Ammon's horn (tissue), 1 donor: Measurements from ENCODE around the gene AGBL4.

Experiments
- DNase-seq: peaks from one replicate; pipeline ENCODE4 v3.0.0-alpha.2; 2016; ENCODE audit warnings: low spot score

Gene AGBL4

DNA sequence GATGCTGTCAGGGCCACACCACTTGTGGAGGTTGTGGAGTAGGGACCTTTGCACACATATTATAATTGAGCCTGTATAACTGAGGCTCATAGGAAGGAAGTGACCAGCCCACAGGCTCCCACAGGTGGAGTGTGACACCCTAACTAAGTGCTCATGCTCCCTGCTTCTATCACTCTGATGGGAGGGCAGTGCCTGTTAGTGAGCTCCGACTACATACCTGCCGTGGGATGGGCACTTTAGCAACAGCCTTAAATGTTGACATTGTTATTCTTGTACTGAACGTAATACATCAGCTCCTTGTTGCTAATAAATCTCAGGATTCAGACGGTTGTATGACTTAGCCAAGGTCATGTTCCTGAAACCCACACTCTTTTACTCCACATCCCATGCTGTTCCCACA, 1305.0 kb downstream of the AGBL4 start:
- DNase-seq, result no peak

DNA sequence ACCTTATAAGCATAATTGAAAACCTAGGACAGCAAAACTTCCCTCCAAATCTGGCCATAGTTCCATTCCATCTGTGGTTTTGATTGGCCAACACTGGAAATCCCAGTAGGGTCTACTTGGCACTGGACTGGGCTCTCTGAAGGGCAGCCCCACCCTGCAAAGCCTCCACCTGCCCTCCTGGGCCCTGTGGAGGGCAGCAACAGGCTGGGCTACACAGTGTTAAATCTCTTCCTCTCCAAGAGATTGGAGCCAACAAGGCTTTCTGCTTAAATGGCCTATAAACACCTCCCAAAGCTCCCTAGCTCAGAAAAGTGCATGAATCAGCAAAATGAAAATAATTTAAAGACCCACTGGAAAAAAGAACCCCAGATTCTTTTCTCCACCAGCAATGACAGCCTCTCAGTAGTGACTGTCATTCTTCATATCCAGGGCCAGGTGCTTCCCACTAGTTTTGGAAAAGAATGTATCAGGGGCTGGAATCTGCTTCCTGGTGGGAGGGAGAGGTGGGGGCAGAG, 1305.6 kb downstream of the AGBL4 start:
- DNase-seq, result no peak

DNA sequence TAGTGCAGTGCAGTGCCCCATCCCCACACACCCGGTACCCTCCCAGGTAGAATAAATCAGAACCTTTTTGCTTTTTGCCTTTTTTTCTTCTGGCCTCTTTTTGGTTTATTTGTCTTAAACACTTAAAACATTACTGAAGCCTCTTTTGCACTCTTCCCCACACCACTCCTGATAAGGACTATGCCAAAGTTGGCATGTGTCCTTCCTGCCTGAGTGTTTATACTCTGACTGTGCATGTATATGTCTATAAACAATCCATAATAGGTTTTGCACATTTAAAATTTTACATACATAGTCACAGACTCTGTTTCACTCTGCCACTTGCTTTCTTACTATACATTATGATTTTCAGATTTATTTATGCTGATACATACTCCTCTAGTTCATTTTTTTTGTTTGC, 1306.7 kb downstream of the AGBL4 start:
- no peak for DNase-seq

DNA sequence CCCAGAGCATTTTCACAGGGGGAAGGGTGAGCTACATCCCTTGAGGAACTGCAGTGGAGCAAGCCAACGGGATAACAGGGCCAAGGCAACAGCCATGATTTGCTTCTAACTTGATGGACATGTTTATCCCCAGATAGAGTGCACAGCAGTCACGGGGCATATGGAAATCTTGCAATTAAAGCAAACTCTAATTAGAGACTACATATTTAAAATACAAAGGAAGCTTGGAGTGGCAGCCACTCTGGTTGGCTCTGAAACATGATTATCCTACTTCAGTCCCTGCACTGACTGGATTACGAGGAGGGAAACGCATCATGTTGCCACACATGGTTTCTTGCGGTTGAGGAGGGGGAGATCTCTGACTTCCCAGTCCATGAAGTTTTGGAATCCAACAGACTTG, 1307.8 kb downstream of the AGBL4 start:
- DNase-seq, result no peak

DNA sequence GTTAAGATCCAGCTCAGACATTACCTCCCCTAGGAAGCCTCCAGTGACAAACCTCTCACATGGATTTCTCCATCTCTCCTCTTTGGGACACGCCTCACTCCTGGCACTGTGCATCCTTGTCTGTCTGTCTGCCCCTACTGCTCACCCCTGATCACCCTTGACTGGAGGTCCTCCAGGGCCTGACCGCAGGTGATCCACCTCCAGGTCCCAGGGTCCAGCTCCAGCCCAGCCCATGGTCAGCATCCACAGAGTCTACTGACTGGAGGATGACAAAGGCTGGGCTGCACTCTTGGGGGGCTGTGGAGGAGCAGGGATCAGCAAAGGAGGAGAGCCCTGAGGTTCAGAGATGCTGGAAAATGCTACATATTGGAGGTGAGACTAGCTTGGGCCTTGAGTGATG, 1312.8 kb downstream of the AGBL4 start:
- no peak for DNase-seq

DNA sequence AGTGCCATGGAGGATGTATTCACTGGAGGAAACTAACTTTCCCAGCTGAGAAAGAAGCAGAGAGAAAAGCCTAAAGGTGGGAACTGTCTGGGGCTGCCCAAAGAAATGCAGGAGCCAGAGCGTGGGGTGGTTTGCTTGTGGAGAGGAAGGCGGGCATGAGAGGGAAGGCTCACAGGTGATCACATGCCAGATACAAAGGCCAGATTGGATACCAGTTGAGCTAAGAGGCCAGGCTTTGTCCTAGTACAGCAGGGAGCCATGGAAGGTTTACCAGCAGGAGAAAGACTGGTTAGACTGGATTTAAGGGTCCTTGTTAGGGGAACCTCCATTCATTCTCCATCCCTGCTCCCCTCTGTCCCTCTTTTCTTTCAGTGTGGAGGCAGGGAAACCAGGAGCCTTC, 1313.4 kb downstream of the AGBL4 start:
- no peak for DNase-seq

DNA sequence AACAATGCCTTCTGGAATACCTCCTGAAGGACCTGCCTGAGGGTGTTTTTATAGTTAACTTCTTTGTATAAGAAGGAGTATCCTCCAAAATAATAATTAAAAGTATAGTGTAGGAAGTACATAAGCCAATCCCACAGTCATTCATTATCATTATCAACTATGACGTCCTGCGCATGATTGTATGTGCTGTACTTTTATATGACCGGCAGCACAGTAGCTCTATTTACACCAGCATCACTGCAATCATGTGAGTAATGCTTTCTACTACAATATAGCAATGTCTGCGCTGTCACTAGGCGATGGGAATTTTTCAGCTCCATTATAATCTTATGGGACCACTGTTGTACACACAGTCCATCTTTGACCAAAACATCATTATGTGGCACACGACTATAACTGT, 1319.0 kb downstream of the AGBL4 start:
- no peak for DNase-seq

DNA sequence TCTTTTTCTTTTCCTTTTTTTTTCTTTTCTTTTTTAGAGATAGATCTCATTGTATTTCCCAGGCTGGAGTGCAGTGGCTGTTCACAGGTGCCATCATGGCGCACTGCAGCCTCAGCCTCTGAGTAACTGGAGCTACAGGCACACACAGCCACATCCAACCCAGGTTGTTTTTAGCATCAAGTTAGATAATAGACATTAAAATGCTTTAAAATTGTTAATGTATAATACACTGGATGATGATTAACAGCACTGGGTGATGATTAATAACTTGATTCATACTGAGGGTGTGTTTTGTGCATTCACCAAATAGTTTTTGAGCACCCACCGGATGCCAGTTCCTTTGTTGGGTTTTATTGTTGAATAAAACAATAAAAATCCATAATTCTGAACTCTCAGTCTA, 1322.3 kb downstream of the AGBL4 start:
- DNase-seq, result no peak

DNA sequence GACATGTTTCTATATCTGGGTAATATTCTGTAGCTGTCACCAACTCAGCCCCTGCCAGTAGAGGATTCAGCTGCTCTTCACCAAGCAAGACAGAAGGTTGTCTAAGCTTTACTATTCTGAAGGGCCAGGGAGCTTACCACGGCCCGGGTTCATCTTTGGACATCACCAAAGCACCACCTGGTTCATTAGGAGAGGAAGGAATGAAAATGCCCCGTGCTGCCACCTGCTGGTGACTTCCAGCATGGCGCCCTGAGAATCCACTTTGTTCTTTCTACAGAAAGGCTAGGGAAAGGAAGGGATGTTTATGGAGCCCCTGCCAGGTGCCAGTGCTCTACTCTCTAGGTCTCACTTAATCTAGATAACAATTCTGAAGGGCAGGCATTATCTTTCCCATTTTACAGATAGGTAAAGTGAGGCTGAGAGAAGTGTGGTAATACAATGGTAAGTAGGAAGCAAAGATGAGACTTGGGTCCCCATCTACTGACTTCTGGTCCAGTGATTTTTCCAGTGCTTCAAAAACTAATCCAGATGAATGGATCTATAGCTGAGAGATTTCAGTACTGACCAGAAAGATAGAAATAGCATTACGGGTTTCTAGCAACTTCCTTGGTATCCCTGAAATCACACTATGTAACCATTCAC, 1326.6 kb downstream of the AGBL4 start:
- peak; percentile 56 for DNase-seq

DNA sequence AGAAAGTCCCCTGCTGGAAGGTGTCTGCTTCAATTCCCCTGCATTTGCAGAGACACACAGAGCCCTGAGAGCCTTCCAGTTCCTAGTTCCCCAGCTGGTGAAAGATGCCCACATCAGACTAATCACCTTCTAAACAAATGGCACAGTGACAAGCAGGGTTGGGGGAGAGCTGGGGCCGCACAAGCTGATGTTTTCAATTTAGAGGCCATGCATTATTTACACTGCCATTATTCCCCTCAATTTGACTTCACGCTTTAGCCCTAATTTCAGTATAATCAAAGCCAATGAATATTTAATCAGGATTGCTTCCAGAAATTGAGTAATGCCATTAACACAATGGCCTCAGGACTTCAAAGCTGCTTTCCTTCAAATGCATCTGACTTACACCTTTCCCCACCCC, 1328.6 kb downstream of the AGBL4 start:
- DNase-seq, result no peak

DNA sequence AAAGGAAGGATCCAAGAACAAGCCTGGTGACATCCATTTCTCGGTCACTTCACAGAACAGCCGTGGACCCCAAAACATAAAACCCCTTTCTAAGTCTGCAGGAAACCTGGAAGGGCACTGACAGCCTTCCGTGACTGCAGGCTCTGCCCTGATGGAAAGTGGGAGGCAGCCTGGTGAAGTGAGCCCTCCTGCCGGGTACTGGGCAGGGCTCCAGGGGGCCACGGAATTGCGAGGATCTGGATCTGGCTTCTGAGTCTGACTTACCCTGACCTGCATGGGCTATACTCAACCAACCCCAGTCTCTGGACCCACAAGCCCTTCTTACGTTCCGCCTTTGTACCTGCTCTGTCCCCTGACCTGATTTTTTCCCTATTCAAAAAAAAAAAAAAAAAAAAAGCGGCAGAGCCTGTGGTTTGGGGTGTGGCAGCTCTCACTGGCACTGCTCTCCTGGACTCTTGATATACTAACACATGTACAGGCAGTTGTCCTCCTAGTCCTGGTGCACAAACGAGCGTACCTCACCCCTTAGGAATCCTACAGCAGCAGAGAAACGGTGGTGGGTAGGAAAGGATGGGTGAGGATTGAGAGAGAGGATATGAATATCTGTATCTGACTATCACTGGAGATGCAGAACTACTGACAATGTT, 1330.0 kb downstream of the AGBL4 start:
- no peak for DNase-seq

DNA sequence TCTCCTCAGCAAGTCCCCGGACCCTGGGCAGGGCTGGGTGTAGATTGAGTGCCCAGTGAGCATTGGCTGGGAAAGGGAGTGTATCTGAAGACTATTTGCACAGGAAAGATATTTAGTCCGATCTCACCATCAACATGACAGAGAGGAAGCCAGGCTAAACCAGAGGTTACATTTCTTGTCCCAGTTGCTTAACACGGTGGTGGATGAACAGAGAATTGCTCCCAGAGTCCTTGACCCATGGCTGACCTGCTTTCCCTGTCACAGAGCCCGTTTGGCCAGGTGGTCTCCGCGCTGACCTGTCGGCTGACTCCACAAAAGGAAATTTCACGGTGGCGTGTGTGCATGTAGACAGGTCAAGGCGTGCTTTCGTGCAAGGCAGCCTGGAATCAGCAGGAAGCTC, 1330.6 kb downstream of the AGBL4 start:
- no peak for DNase-seq

DNA sequence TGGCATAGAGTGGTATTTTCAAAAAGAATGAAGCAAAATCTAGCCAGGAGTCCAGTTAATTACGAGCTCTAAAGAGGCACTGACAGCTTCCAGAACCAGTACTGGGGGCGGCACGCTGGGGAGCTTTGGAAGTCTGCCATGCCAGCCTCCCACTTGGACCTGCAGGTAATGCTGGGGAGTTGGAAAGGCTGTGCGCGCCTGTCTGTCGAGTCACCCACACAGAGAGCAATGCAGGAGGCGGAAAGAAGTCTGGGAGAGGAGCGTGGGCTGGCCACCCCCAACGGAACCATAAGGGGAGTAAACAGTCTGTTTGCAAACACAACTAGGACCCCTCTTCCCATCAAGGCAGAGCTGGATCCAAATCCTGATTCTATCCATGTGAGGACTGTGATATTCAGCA, 1331.5 kb downstream of the AGBL4 start:
- peak; percentile 14 for DNase-seq

DNA sequence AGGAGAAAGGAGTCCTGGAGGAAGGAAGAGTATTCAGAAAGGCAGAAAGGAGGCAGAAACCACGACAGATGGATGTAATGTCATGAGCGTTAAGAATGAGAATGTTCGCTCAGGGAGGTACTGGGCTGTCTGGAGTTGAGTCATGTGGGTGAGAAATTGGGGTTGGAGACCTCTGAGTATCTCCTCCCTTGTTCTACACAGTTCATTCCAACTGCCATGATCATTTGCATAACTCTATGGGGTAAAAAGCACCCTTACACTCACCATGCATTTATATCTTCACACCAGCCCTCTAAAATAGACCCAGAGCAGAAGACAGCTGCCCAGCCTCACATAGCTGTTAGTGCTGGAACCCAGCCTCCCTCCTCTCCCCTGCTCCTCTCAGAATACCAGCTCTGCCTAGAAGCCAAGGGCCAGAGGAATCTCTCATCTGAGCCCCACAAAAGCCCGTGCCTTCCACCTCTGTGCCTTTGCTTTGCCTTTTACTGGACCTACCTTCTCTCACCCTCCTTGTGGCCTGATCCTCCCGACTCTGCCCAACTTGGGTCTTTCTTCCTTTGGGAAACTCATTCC, 1332.2 kb downstream of the AGBL4 start:
- no peak for DNase-seq

DNA sequence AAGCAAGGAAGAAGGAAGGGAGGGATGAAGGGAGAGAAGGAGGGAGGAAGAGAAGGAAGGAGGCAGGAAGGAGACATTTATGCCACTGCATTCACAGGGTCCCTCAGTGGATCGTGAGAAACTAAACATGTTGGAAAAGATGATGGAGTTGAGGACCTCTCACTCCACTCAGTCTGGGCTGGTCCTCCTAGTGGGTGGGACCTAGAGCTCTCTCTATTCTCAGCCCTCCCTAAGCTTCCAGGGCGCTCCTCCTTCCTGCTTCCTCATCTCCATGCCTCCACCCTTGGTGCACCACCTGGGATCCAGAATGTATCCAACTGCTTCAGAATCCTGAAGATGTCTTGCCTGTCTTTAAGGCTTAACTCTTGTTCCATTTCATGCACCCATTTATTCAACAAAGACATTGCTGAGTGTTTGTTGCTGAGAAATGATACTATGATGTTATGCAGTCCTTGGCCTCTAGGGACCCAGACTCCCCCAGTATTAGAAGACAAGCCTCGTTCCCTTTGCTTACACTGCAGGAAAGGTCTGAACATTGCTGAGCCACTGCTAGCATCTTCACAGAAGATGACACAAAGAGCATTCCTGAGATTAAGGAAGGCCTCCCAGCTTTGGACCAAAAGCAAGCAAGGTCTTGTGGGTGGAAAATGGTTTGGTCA, 1335.5 kb downstream of the AGBL4 start:
- DNase-seq, result no peak

DNA sequence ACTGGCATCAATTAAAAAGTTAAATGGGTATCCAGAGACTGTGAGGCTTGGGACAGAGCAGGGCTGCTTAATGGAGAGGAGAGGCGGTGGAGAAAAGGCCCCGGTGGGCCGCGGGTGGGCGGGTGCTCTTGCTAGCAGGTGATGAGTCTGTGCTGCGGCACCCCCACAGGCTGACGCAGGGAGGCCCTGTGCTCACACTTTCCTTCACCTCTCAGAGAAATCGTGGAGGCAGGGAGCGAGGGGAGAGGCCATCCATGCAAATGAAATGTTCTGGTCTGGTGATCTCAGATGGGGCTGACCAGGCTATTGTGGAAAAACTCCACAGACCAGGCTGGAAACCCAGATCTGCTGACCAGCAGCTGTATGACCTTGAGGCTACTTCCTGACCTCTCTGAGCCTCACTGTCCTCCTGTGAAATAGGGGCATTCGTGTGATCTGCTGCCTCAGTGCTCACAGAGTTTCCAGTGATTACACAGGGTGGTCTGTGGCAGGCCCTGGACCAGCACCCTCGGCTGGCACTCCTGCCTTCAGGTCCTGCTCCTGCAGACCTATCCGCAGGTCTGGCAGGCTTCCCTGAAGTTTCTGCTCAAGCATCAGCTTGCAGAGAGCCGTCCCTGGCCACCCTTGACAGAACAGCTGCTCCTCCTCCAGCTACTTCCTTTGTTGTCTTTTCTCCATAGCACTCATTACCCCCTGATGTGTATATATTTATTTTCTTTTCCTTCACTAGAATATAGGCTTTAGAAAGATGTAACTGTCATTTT, 1336.3 kb downstream of the AGBL4 start:
- DNase-seq, result no peak

DNA sequence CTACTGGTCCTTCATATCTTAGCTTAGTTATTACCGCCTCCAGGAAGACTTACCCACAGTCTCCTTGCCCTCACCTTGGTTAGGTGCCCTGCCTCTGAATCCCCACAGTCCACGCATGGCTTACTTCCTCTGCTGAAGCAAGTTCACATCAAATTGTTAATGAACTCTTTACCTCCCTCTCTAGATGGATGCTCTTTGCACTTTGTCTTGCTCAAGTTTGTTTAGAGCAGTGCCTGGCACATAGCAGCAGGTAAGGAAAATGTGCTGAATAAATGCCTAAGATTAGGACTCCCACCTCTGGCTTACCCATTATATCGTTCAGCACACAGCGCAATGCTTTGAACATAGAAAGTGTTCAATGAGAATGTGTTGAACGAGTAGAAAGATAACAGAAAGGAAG, 1337.6 kb downstream of the AGBL4 start:
- DNase-seq, result no peak

DNA sequence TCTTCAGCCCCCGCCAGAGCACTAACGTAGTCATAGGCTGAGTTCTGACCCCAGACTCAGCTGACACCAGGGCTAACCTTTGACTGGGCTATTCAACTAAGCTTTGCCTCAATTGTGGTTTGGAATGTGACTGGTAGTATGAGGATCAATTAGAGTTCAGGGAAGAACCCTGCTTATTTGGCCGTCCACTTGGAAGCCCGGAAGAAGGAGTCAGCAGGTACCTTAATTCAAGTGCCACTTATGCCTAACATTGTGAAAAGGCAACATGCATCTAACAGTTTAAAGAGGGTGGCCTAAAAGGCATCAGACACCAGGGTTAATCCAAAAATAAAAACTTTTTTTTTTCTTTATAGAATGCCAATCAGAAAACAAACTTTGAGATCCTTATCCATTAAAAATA, 1339.4 kb downstream of the AGBL4 start:
- DNase-seq, result no peak

DNA sequence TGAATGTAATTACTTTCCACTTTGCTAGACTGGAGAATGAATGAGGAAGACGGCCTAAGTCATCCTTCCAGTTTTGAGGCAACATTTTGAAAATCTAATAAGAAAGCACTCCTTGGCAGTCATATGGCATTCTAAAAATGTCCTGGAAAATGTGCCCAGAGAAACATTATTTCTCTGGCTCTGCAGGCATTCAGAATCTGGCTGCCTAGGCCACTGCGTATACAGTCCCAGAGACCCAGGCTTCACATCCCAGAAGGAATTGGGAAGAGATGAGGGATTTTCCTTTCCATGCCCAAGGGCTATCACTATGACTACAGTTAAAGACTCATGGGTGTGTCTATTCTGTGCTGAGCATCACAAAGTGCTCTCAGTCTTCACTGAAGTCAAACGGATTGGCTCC, 1339.9 kb downstream of the AGBL4 start:
- no peak for DNase-seq

DNA sequence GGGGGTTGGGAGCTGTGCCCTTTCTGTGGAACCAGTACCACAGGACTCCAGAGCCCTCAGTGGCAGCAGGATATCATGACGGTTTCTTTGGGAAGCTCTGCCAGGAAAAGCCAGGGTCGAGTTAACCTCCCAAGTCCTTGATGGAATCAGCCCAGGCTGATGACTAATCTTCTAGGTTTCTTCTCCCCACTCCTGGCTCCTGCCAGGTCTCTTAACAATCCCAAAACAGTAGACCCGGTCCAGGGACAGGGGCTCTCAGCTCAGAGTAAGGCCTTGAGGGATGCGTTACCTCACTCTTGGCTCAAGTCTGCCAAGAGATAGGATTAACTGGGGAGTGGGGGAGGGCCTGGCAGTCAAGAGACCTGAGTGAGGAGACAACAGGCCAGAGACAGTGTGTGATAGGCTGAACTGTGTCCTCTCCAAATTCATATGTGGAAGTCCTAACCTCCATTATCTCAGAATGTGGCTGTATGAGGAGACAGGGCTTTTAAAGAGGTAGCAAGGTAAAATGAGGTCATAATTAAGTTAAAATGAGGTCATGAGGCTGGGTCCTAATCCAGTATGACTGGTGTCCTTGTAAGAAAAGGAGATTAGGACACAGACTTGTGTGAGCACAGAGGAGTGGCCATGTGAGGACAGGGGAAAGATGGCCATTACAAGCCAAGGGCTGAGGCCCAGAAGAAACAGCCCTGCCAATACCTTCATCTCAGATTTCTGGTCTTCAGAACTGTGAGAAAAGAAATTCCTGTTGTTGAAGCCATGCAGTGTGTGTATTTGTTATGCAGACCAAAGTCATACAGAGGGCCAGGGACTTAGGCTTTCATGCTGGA, 1342.1 kb downstream of the AGBL4 start:
- DNase-seq, result no peak

DNA sequence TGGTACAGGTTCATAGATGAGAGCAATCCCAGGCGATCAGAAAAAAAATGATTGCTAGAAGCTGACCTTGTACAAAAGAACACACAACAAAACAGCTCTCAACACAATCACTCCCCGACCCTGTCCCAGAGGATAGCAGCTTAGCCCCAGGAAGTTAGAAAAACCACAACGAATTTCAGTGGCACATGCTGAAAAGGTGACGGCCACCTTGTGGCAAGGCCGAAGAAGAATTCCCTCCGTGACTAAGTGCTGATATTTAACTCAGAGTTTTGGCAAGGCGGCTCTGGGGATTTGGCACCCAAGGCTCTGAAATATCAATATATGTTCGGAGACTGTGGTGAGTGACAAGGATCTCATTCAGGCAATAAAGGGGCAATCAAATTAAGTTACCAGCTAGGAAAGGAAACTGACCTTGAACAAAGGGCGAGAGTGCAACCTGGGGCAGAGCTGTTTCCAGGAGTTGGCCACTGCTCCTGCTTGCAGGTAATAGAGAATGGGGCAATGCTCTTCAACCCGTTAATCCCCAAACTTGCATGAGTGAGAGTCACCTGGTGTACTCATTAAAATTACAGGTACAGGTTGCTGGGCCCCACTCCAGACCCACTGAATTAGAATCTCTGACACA, 1343.2 kb downstream of the AGBL4 start:
- no peak for DNase-seq
